Neuronal stem cell (in vitro differentiated cells): Measurements from ENCODE around the gene C1QL4.

Experiments used
- DNase-seq: peaks from one replicate; pipeline ENCODE4 v3.0.0-alpha.2; 2013; ENCODE audit warnings: low spot score
- H2AFZ ChIP-seq: one replicate; pipeline ENCODE4 v1.6.1; 2013; ENCODE audit warnings: mild to moderate bottlenecking, low read length, inconsistent platforms
- H2AK5ac ChIP-seq: 2 replicates; pipeline ENCODE4 v1.6.1; 2013; ENCODE audit warnings: low read depth, mild to moderate bottlenecking, inconsistent platforms, low read length, moderate library complexity, mixed read lengths
- H2BK120ac ChIP-seq: 2 replicates; pipeline ENCODE4 v1.6.1; 2013; ENCODE audit warnings: low read depth, mild to moderate bottlenecking, inconsistent platforms, low read length, moderate library complexity, mixed read lengths
- H2BK12ac ChIP-seq: one replicate; pipeline ENCODE4 v1.6.1; 2013; ENCODE audit warnings: low read length, inconsistent platforms
- H2BK15ac ChIP-seq: 2 replicates; pipeline ENCODE4 v1.6.1; 2013; ENCODE audit warnings: mild to moderate bottlenecking, low read length, inconsistent platforms, mixed read lengths
- H2BK5ac ChIP-seq: one replicate; pipeline ENCODE4 v1.6.1; 2013; ENCODE audit warnings: inconsistent platforms, mild to moderate bottlenecking, low read length, moderate library complexity
- H3K14ac ChIP-seq: one replicate; pipeline ENCODE4 v1.6.1; 2013; ENCODE audit warnings: low read length, inconsistent platforms
- H3K18ac ChIP-seq: 2 replicates; pipeline ENCODE4 v1.6.1; 2013; ENCODE audit warnings: low read length, inconsistent platforms
- H3K23ac ChIP-seq: 2 replicates; pipeline ENCODE4 v1.6.1; 2013; ENCODE audit warnings: low read depth, mild to moderate bottlenecking, mixed read lengths, low read length, inconsistent platforms; ENCODE audit not compliant: poor library complexity
- H3K27ac ChIP-seq: replicated peaks from 3 replicates; pipeline ENCODE4 v1.5.1; 2013; ENCODE audit warnings: low read length, inconsistent platforms
- H3K27me3 ChIP-seq, 3 experiments: 2 replicates each; pipeline ENCODE4 v1.6.1; 2013; ENCODE audit warnings: low read length in 3 of 3, mild to moderate bottlenecking in 2 of 3, inconsistent platforms in 1 of 3, low read depth in 1 of 3, mixed read lengths in 1 of 3, moderate library complexity in 1 of 3; ENCODE audit not compliant: control insufficient read depth in 3 of 3, insufficient read depth in 3 of 3
- H3K36me3 ChIP-seq, 2 donors: replicated peaks in 1 of 2; 2 replicates each; pipeline ENCODE4 v1.6.1; 2013; ENCODE audit warnings: low read length in 2 of 2; ENCODE audit not compliant: control insufficient read depth in 2 of 2, insufficient read depth in 2 of 2
- H3K4ac ChIP-seq: 2 replicates; pipeline ENCODE4 v1.6.1; 2013; ENCODE audit warnings: inconsistent platforms, mild to moderate bottlenecking, low read length, moderate library complexity
- H3K4me1 ChIP-seq, 2 donors: 1 replicate in 1 of 2; 2 replicates in 1 of 2; pipeline ENCODE4 v1.6.1; 2013; ENCODE audit warnings: low read length in 2 of 2, low read depth in 1 of 2; ENCODE audit not compliant: control insufficient read depth in 2 of 2, insufficient read depth in 1 of 2
- H3K4me2 ChIP-seq: one replicate; pipeline ENCODE4 v1.6.1; 2013; ENCODE audit warnings: mild to moderate bottlenecking, low read length, inconsistent platforms; ENCODE audit not compliant: insufficient read depth, poor library complexity, severe bottlenecking
- H3K4me3 ChIP-seq, 2 donors: 2 replicates each; pipeline ENCODE4 v1.5.1; 2013; ENCODE audit warnings: low read length in 2 of 2, mild to moderate bottlenecking in 2 of 2, inconsistent platforms in 1 of 2, moderate library complexity in 1 of 2
- H3K79me1 ChIP-seq: one replicate; pipeline ENCODE4 v1.6.1; 2013; ENCODE audit warnings: low read depth, mild to moderate bottlenecking, inconsistent platforms, low read length, moderate library complexity
- H3K9ac ChIP-seq: one replicate; pipeline ENCODE4 v1.6.1; 2013; ENCODE audit warnings: mild to moderate bottlenecking, low read depth, low read length, inconsistent platforms; ENCODE audit not compliant: poor library complexity
- H3K9me3 ChIP-seq, 2 donors: replicated peaks in 1 of 2; 2 replicates each; pipeline versions ENCODE3 to v1.6.1; 2013; ENCODE audit warnings: low read length in 2 of 2, mild to moderate bottlenecking in 2 of 2, inconsistent platforms in 1 of 2, low read depth in 1 of 2, mixed read lengths in 1 of 2, moderate library complexity in 1 of 2; ENCODE audit not compliant: control insufficient read depth in 2 of 2, insufficient read depth in 1 of 2
- H4K8ac ChIP-seq: one replicate; pipeline ENCODE4 v1.6.1; 2013; ENCODE audit warnings: low read depth, mild to moderate bottlenecking, inconsistent platforms, low read length, moderate library complexity
- H4K91ac ChIP-seq: one replicate; pipeline ENCODE4 v1.6.1; 2013; ENCODE audit warnings: low read length, low read depth, mild to moderate bottlenecking, inconsistent platforms; ENCODE audit not compliant: poor library complexity
- WGBS, 2 donors: extraction: QIAGEN DNeasy Blood & Tissue Kit; methylation state at CpG; one replicate each; pipeline ENCODE4 v1.1.7; 2013; ENCODE audit warnings: missing lambda C conversion rate in 2 of 2, mixed read lengths in 1 of 2; ENCODE audit not compliant: insufficient read length in 2 of 2, insufficient replicate concordance in 1 of 2; ENCODE audit errors: extremely low coverage in 2 of 2; 5-methylcytosine and 5-hydroxymethylcytosine counted together

Gene C1QL4

DNA sequence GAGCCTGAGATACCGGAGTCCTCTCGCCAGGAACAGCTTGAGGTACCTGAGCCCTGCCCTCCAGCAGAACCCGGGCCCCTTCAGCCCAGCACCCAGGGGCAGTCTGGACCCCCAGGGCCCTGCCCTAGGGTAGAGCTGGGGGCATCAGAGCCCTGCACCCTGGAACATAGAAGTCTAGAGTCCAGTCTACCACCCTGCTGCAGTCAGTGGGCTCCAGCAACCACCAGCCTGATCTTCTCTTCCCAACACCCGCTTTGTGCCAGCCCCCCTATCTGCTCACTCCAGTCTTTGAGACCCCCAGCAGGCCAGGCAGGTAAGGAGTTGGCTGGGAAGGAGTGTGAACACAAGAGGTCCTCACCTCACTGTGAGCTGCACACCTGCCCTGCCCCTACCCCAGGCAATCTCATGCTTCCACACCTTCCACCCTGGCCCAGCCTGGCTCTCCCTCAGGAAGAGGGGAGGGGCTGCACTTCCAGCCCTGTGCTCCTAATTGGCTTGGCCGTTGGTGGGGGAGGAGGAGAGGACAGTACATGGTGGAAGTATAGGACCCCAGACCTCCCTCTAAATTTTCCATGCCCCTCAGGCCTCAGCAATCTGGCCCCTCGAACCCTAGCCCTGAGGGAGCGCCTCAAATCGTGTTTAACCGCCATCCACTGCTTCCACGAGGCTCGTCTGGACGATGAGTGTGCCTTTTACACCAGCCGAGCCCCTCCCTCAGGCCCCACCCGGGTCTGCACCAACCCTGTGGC, 6.2 kb downstream of the C1QL4 start:
- Histone ChIP-seq H3K27ac (no peak overlapping the region), H2BK12ac (no peak overlapping the region), H3K36me3 (peaks cover 38 to 51% of the 10 kb centered on the region in 2 donors), H3K27me3 (peaks cover 9 to 30% (median 13%) of the 10 kb centered on the region in 3 experiments), H3K4me1 (no peaks in the 10 kb centered on the region), H2AFZ (no peak overlapping the region), H2BK5ac (no peak overlapping the region), H3K9ac (no peak overlapping the region), H3K9me3 (peaks cover 0 to 4% of the 10 kb centered on the region in 2 donors), H4K8ac (no peak overlapping the region), H2BK120ac (no peak overlapping the region), H2BK15ac (no peak overlapping the region), H3K18ac (peak overlapping the region; percentile 3), H3K23ac (peak overlapping the region; percentile 34), H4K91ac (no peak overlapping the region), H3K79me1 (peaks cover 1% of the 10 kb centered on the region), H3K14ac (no peak overlapping the region), H3K4ac (no peak overlapping the region), H2AK5ac (no peak overlapping the region), H3K4me3 (peak overlapping the region in 1 of 2 donors; percentile 62), H3K4me2 (no peak overlapping the region)
- DNase-seq, result no peak
- WGBS, 2 donors, result no CpG with 5 or more reads among the region's 14 CpGs

DNA sequence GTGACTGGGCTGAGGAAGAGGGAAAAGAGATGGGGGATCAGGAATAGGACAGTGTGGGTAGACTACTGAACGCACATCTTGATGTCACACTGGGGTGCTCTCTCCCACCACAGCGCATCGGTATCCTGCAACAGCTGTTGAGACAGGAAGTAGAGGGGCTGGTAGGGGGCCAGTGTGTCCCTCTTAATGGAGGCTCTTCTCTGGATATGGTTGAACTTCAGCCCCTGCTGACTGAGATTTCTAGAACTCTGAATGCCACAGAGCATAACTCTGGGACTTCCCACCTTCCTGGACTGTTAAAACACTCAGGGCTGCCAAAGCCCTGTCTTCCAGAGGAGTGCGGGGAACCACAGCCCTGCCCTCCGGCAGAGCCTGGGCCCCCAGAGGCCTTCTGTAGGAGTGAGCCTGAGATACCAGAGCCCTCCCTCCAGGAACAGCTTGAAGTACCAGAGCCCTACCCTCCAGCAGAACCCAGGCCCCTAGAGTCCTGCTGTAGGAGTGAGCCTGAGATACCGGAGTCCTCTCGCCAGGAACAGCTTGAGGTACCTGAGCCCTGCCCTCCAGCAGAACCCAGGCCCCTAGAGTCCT, 6.9 kb downstream of the C1QL4 start:
- no CpG with 5 or more reads among the region's 7 CpGs for WGBS, 2 donors
- H2AFZ ChIP-seq, result no peak overlapping the region

DNA sequence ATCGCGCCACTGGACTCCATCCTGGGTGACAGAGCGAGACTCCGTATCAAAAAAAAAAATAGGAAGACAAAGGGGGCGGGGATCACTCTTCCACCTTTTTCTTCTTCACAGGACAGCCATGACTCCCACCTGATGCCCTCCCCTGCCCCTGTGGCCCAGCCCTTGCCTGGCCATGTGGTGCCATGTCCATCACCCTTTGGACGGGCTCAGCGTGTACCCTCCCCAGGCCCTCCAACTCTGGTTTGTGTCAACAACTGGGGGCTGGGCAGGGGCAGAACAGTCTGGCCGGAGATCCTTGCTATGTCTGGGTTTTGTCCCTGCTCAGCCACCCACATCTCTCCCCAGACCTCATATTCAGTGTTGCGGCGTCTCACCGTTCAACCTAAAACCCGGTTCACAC, 8.2 kb downstream of the C1QL4 start:
- Histone ChIP-seq H2AFZ (no peak overlapping the region), H3K9ac (no peak overlapping the region), H3K9me3 (no peaks in the 10 kb centered on the region), H3K4me3 (no peak overlapping the region), H3K23ac (no peak overlapping the region), H3K18ac (no peak overlapping the region), H4K91ac (no peak overlapping the region), H2BK5ac (no peak overlapping the region), H3K4me2 (no peak overlapping the region), H3K27ac (no peak overlapping the region), H3K4ac (no peak overlapping the region), H2BK12ac (no peak overlapping the region), H4K8ac (no peak overlapping the region), H2AK5ac (no peak overlapping the region), H2BK15ac (no peak overlapping the region), H3K4me1 (peaks cover 2% of the 10 kb centered on the region in 2 donors), H2BK120ac (no peak overlapping the region), H3K36me3 (peaks cover 42 to 68% of the 10 kb centered on the region in 2 donors), H3K14ac (no peak overlapping the region), H3K27me3 (peaks cover 0 to 12% (median 0%) of the 10 kb centered on the region in 3 experiments), H3K79me1 (peaks cover 5% of the 10 kb centered on the region)
- WGBS, 2 donors, result no CpG with 5 or more reads among the region's 12 CpGs
- no peak for DNase-seq

More for the DNA sequence above, 6.9 kb downstream of the C1QL4 start:
- Histone ChIP-seq H3K23ac (no peak overlapping the region), H2BK12ac (no peak overlapping the region), H3K27ac (no peak overlapping the region), H3K4me3 (no peak overlapping the region), H3K9ac (peak overlapping the region; percentile 16), H4K8ac (no peak overlapping the region), H3K14ac (no peak overlapping the region), H3K4me1 (no peaks in the 10 kb centered on the region), H2BK120ac (no peak overlapping the region), H3K18ac (no peak overlapping the region), H2BK15ac (no peak overlapping the region), H3K79me1 (peaks cover 4% of the 10 kb centered on the region), H3K9me3 (peaks cover 0 to 2% of the 10 kb centered on the region in 2 donors), H3K36me3 (peaks cover 42 to 58% of the 10 kb centered on the region in 2 donors), H2BK5ac (no peak overlapping the region), H3K27me3 (peaks cover 2 to 23% (median 6%) of the 10 kb centered on the region in 3 experiments), H2AK5ac (no peak overlapping the region), H3K4me2 (no peak overlapping the region), H3K4ac (no peak overlapping the region), H4K91ac (no peak overlapping the region)
- DNase-seq, result no peak

DNA sequence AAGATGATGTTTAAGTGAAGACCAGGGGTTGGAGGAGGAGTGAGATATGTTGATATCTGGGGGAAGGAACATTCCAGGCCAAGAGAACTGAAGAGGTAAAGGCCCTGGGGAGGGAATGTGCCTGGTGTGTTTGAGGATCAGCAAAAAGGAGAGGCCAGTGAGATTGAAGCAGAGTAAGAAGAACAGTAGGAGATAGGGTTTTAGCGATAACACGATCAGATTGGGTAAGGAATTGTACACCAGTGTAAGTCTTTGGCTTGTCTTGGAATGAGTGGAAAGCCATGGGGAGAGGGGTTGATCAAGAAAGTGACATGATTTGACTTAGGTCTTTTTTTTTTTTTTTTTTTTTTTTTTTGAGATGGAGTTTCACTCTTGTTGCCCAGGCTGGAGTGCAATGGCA, 9.1 kb downstream of the C1QL4 start:
- Histone ChIP-seq H3K9ac (no peak overlapping the region), H3K23ac (no peak overlapping the region), H2BK12ac (no peak overlapping the region), H2BK120ac (no peak overlapping the region), H3K18ac (no peak overlapping the region), H3K9me3 (no peaks in the 10 kb centered on the region), H2BK15ac (no peak overlapping the region), H3K27ac (no peak overlapping the region), H3K4me3 (no peak overlapping the region), H4K8ac (no peak overlapping the region), H3K4me1 (peaks cover 6% of the 10 kb centered on the region in 2 donors), H2AFZ (no peak overlapping the region), H3K4me2 (no peak overlapping the region), H2AK5ac (no peak overlapping the region), H4K91ac (no peak overlapping the region), H3K27me3 (peaks cover 0 to 4% (median 0%) of the 10 kb centered on the region in 3 experiments), H2BK5ac (no peak overlapping the region), H3K4ac (no peak overlapping the region), H3K14ac (no peak overlapping the region), H3K36me3 (peaks cover 42 to 71% of the 10 kb centered on the region in 2 donors), H3K79me1 (peaks cover 11% of the 10 kb centered on the region)
- no CpG with 5 or more reads among the region's 2 CpGs for WGBS, 2 donors
- DNase-seq, result no peak
